Measurements from ENCODE around the gene KCNN4. TPM values are rescaled to one million over a fixed set of nuclear protein-coding genes. Genes with fewer than 3 reads are reported as not detected.

KCNN4 gene
- total RNA-seq, 1 experiment from 2014 or later: 0.26 TPM

GRCh38 chr19:43797118-43797517, 16.3 kb upstream of the KCNN4 start:
- H3K27me3 Mint-ChIP-seq (ENCODE audit: low read depth): peaks cover 91% of the 10 kb centered on the region
- H3K36me3 Mint-ChIP-seq (ENCODE audit: insufficient read depth in 1 of 3, low read depth in 3 of 3): no peaks in the 10 kb centered on the region; a peak in 1 of 7 replicates

More at GRCh38 chr19:43797118-43797517, 16.3 kb upstream of the KCNN4 start:
- TF ChIP-seq CTCF (conservative IDR thresholded peaks at IDR 0.05): no peak
- Mint-ChIP-seq H3K4me3 (peak overlapping the region in 1 of 2 experiments; percentile 24; a peak in 1 of 5 replicates), H3K4me1 (peaks cover 0 to 8% of the 10 kb centered on the region in 2 experiments; a peak in 2 of 4 replicates), H3K9me3 (no peaks in the 10 kb centered on the region; a peak in 3 of 5 replicates), H3K27ac (no peak overlapping the region)
- no peak overlapping the region for H4K8ac ChIP-seq (replicated peaks; ENCODE audit: insufficient read length, low read depth, low read length)
- WGBS (ENCODE audit: extremely low coverage, insufficient read length, low lambda C conversion rate): no CpG with 5 or more reads among the region's 6 CpGs
- no peak overlapping the region for H3K9ac ChIP-seq (ENCODE audit: extremely low read depth, insufficient read length, low read length)
- no peaks in the 10 kb centered on the region for H3K9me3 ChIP-seq (ENCODE audit: control insufficient read depth, low read depth, low read length)
- H3K4ac ChIP-seq (ENCODE audit: low read depth, low read length): no peak overlapping the region
- H3K79me1 ChIP-seq (ENCODE audit: insufficient read depth, low read depth, low read length, poor library complexity, severe bottlenecking): no peaks in the 10 kb centered on the region
- no peak overlapping the region for H3K14ac ChIP-seq (ENCODE audit: insufficient read depth, low read length)
- no peak for DNase-seq
- H3K18ac ChIP-seq (ENCODE audit: insufficient read length, low read depth, low read length): no peak overlapping the region
- peaks cover 2% of the 10 kb centered on the region for H4K20me1 ChIP-seq (ENCODE audit: control insufficient read depth, insufficient read depth, insufficient read length)
- H3K4me1 ChIP-seq (ENCODE audit: insufficient read depth, low read length): no peaks in the 10 kb centered on the region
- H3K4me2 ChIP-seq (ENCODE audit: insufficient read depth, insufficient read length, low read length): no peak overlapping the region
- H4K5ac ChIP-seq (ENCODE audit: insufficient read length, low read depth, low read length): no peak overlapping the region
- no peak overlapping the region for H2BK20ac ChIP-seq (ENCODE audit: low read depth, low read length, poor library complexity, severe bottlenecking)
- H3K27me3 ChIP-seq (ENCODE audit: insufficient read depth, low read length): peaks cover 9% of the 10 kb centered on the region
- H2AK5ac ChIP-seq (ENCODE audit: insufficient read length, low read length): no peak overlapping the region
- H4K91ac ChIP-seq (ENCODE audit: insufficient read length, low read depth, low read length): no peak overlapping the region
- H3K56ac ChIP-seq (ENCODE audit: insufficient read length, low read depth, low read length): no peak overlapping the region
- H3T11ph ChIP-seq (ENCODE audit: low read length): no peak overlapping the region
- no peak overlapping the region for H2BK5ac ChIP-seq (ENCODE audit: insufficient read length, low read length)
- H2BK120ac ChIP-seq (ENCODE audit: low read depth, low read length, poor library complexity, severe bottlenecking): no peak overlapping the region
- H2BK15ac ChIP-seq (ENCODE audit: low read depth, low read length): no peak overlapping the region
- H2AFZ ChIP-seq (ENCODE audit: low read length): no peak overlapping the region
- no peak overlapping the region for H3K23ac ChIP-seq (ENCODE audit: insufficient read length, low read depth, low read length)
- H2BK12ac ChIP-seq (ENCODE audit: insufficient read length, low read depth, low read length): no peak overlapping the region
- H3K27ac ChIP-seq (ENCODE audit: insufficient read length, low read depth, low read length): no peak overlapping the region
- H3K23me2 ChIP-seq (ENCODE audit: insufficient read length, low read depth, low read length, poor library complexity, severe bottlenecking): peaks cover 5% of the 10 kb centered on the region
- H3K79me2 ChIP-seq (ENCODE audit: insufficient read depth, low read length): no peaks in the 10 kb centered on the region
